Measurements from ENCODE around the gene NAALADL2. TPM values are rescaled to one million over a fixed set of nuclear protein-coding genes. Genes with fewer than 3 reads are reported as not detected.
"Not testable (repeated sequence)": the region's sequence is repeated elsewhere in the genome, so short reads cannot be mapped to it uniquely, and the experiment has no call there.

The NAALADL2 gene
- total and polyA plus RNA-seq, 2 donors (not counting 1 experiment from before 2014, with no cell fraction given): not detected

GRCh38 chr3:175818811-175819464 is 959.8 kb downstream of the NAALADL2 start:
- intact Hi-C loops (cut with micrococcal nuclease): no loop called here
- Histone ChIP-seq H3K27me3 (replicated peaks in 1 of 4; ENCODE audit: control extremely low read depth in 1 of 4, control insufficient read depth in 3 of 4, insufficient read depth in 4 of 4, low read length in 3 of 4) (no peaks in the 10 kb centered on the region), H3K4me1 (ENCODE audit: control insufficient read depth in 2 of 2, insufficient read depth in 2 of 2, low read length in 2 of 2) (peaks cover 0 to 6% of the 10 kb centered on the region in 2 donors), H2AFZ (ENCODE audit: insufficient read depth, low read depth, low read length, poor library complexity, severe bottlenecking) (no peak overlapping the region), H3K27ac (ENCODE audit: low read length in 2 of 2) (peak overlapping the region in 1 of 2 donors; percentile 48), H4K20me1 (ENCODE audit: control insufficient read depth, insufficient read depth, low read length, poor library complexity, severe bottlenecking) (no peaks in the 10 kb centered on the region), H3K9me3 (ENCODE audit: control extremely low read depth in 1 of 3, control insufficient read depth in 2 of 3, insufficient read depth in 1 of 3, low read length in 2 of 3) (peaks cover 2 to 18% (median 13%) of the 10 kb centered on the region in 3 donors), H3K4me3 (ENCODE audit: control extremely low read depth in 1 of 5, extremely low read depth in 1 of 5, insufficient read depth in 1 of 5, low read depth in 2 of 5, low read length in 4 of 5) (no peak overlapping the region), H3K36me3 (replicated peaks in 1 of 2; ENCODE audit: control extremely low read depth in 1 of 2, control insufficient read depth in 1 of 2, extremely low read depth in 1 of 2, insufficient read depth in 2 of 2, low read length in 1 of 2) (no peaks in the 10 kb centered on the region), H3K79me2 (ENCODE audit: control insufficient read depth, insufficient read depth, low read length) (no peaks in the 10 kb centered on the region), H3K9ac (ENCODE audit: low read length) (no peak overlapping the region), H3K4me2 (replicated peaks; ENCODE audit: low read depth, low read length, poor library complexity, severe bottlenecking) (no peak overlapping the region)
- Mint-ChIP-seq H3K27me3 (no peaks in the 10 kb centered on the region), H3K9me3 (ENCODE audit: insufficient read depth) (peaks cover 8% of the 10 kb centered on the region), H3K27ac (no peak overlapping the region), H3K4me1 (peaks cover 9% of the 10 kb centered on the region), H3K4me3 (no peak overlapping the region)
- ATAC-seq (ENCODE audit: low read depth) (no peak), DNase-seq (peak; percentile 4)
- POLR2A ChIA-PET: no interaction called here
- 92% methylated on average over 2 of the region's 3 CpGs for WGBS (ENCODE audit: insufficient coverage)
- CTCF ChIA-PET: interaction anchor here (1.1 kb wide), 1 partner anchor 12 kb away, joined by 3 read pairs; no protein-coding TSS in a partner anchor
- TF ChIP-seq EZH2 (IDR thresholded peaks at IDR 0.05; ENCODE audit: borderline replicate concordance, insufficient read depth, low read depth, low read length, poor library complexity, severe bottlenecking) (no peak), CTCF (IDR thresholded peaks at IDR 0.05) (no peak)

- H3K4me1 Mint-ChIP-seq; DNase-seq; H3K36me3 ChIP-seq (replicated peaks in 1 of 2; ENCODE audit: control extremely low read depth in 1 of 2, control insufficient read depth in 1 of 2, extremely low read depth in 1 of 2, insufficient read depth in 2 of 2, low read length in 1 of 2); intact Hi-C loops (cut with micrococcal nuclease); H3K27ac Mint-ChIP-seq; H2AFZ ChIP-seq (ENCODE audit: insufficient read depth, low read depth, low read length, poor library complexity, severe bottlenecking); H3K79me2 ChIP-seq (ENCODE audit: control insufficient read depth, insufficient read depth, low read length); H3K27ac ChIP-seq (ENCODE audit: low read length in 2 of 2); H3K9ac ChIP-seq (ENCODE audit: low read length); H4K20me1 ChIP-seq (ENCODE audit: control insufficient read depth, insufficient read depth, low read length, poor library complexity, severe bottlenecking); H3K27me3 ChIP-seq (replicated peaks in 1 of 4; ENCODE audit: control extremely low read depth in 1 of 4, control insufficient read depth in 3 of 4, insufficient read depth in 4 of 4, low read length in 3 of 4); H3K27me3 Mint-ChIP-seq; H3K4me1 ChIP-seq (ENCODE audit: control insufficient read depth in 2 of 2, insufficient read depth in 2 of 2, low read length in 2 of 2); ATAC-seq (ENCODE audit: low read depth); POLR2A ChIA-PET; H3K4me3 Mint-ChIP-seq; H3K9me3 Mint-ChIP-seq (ENCODE audit: insufficient read depth); CTCF ChIA-PET; H3K4me2 ChIP-seq (replicated peaks; ENCODE audit: low read depth, low read length, poor library complexity, severe bottlenecking); H3K4me3 ChIP-seq (ENCODE audit: control extremely low read depth in 1 of 5, extremely low read depth in 1 of 5, insufficient read depth in 1 of 5, low read depth in 2 of 5, low read length in 4 of 5): not testable (repeated sequence)
- H3K9me3 ChIP-seq (ENCODE audit: control extremely low read depth in 1 of 3, control insufficient read depth in 2 of 3, insufficient read depth in 1 of 3, low read length in 2 of 3): peaks cover 0 to 14% (median 1%) of the 10 kb centered on the region in 3 donors
- 88% methylated on average over 3 of the region's 7 CpGs for WGBS (ENCODE audit: insufficient coverage)
Observed at GRCh38 chr3:175822766-175823491, 963.8 kb downstream of the NAALADL2 start.

GRCh38 chr3:175825016-175825580 is 966.0 kb downstream of the NAALADL2 start:
- H3K4me3 ChIP-seq (ENCODE audit: control extremely low read depth in 1 of 5, extremely low read depth in 1 of 5, insufficient read depth in 1 of 5, low read depth in 2 of 5, low read length in 4 of 5); H3K4me1 ChIP-seq (ENCODE audit: control insufficient read depth in 2 of 2, insufficient read depth in 2 of 2, low read length in 2 of 2); ATAC-seq (ENCODE audit: low read depth); intact Hi-C loops (cut with micrococcal nuclease); H3K79me2 ChIP-seq (ENCODE audit: control insufficient read depth, insufficient read depth, low read length); H3K27me3 ChIP-seq (replicated peaks in 1 of 4; ENCODE audit: control extremely low read depth in 1 of 4, control insufficient read depth in 3 of 4, insufficient read depth in 4 of 4, low read length in 3 of 4); H3K9me3 ChIP-seq (ENCODE audit: control extremely low read depth in 1 of 3, control insufficient read depth in 2 of 3, insufficient read depth in 1 of 3, low read length in 2 of 3); H3K27ac ChIP-seq (ENCODE audit: low read length in 2 of 2); H4K20me1 ChIP-seq (ENCODE audit: control insufficient read depth, insufficient read depth, low read length, poor library complexity, severe bottlenecking); H3K9ac ChIP-seq (ENCODE audit: low read length); POLR2A ChIA-PET; DNase-seq; H3K9me3 Mint-ChIP-seq (ENCODE audit: insufficient read depth); H3K4me3 Mint-ChIP-seq; CTCF ChIA-PET; H3K27ac Mint-ChIP-seq; H3K4me2 ChIP-seq (replicated peaks; ENCODE audit: low read depth, low read length, poor library complexity, severe bottlenecking); H3K36me3 ChIP-seq (replicated peaks in 1 of 2; ENCODE audit: control extremely low read depth in 1 of 2, control insufficient read depth in 1 of 2, extremely low read depth in 1 of 2, insufficient read depth in 2 of 2, low read length in 1 of 2); H3K27me3 Mint-ChIP-seq; H3K4me1 Mint-ChIP-seq; H2AFZ ChIP-seq (ENCODE audit: insufficient read depth, low read depth, low read length, poor library complexity, severe bottlenecking): not testable (repeated sequence)
- 91% methylated on average over 6 of the region's 6 CpGs for WGBS (ENCODE audit: insufficient coverage)

All from B cell (primary cell).